HCT116 (cell line): Measurements from ENCODE around the gene GPBAR1. TPM values are rescaled to one million over a fixed set of nuclear protein-coding genes. Genes with fewer than 3 reads are reported as not detected.

Experiments used
- ATAC-seq: fragments of 200-7000 bp; cut with Tn5 transposase; 2 replicates; pipeline ENCODE4 v1.9.1; 2020; ENCODE audit warnings: mild to moderate bottlenecking, moderate library complexity
- BruUV-seq: library from RNA; stranded (reverse); fragments of 400-500 nt; replicated peaks from 2 replicates; lab custom pipeline; 2021; lab: Mats Ljungman, UMichigan
- CTCF ChIA-PET: fragments of 300-600 bp; sonication (Branson Sonifier 250); formaldehyde crosslinking; loops from one replicate; lab custom pipeline; 2021; ENCODE audit warnings: antibody characterized with exemption; lab: Charles Lee
- POLR2A ChIA-PET: fragments of 300-600, 350-600 bp; sonication (Branson Sonifier 250); formaldehyde crosslinking; loops from one replicate; lab custom pipeline; 2021; ENCODE audit warnings: antibody characterized with exemption; lab: Charles Lee
- RAD21 ChIA-PET, 2 experiments: fragments of 300-600 bp; sonication (Branson Sonifier 250); formaldehyde crosslinking; loops; one replicate each; lab custom pipeline; 2023; ENCODE audit warnings: low total read pairs in 2 of 2; ENCODE audit not compliant: uncharacterized antibody in 2 of 2, unreplicated experiment in 2 of 2, low non-redundant PET in 1 of 2; lab: Charles Lee
- DNase-seq: peaks from one replicate; pipeline ENCODE4 v3.0.0-alpha.2; 2010; ENCODE audit warnings: low read depth, low spot score
- H2AFZ ChIP-seq: fragments of 200-600 bp; shearing (Covaris generic), sonication (generic); 2 replicates; pipeline ENCODE4 v1.6.1; 2017; ENCODE audit warnings: low read depth, mixed run types, mixed read lengths, antibody characterized with exemption, low read length; ENCODE audit not compliant: poor library complexity, severe bottlenecking
- H3K27ac ChIP-seq: 2 replicates; pipeline ENCODE4 v1.5.1; 2012; ENCODE audit warnings: low read depth, low read length
- H3K27me3 ChIP-seq: fragments of 200-600 bp; sonication (generic); 2 replicates; pipeline ENCODE4 v1.6.1; 2016; ENCODE audit warnings: mixed run types, low read length, mixed read lengths; ENCODE audit not compliant: insufficient read depth
- H3K36me3 ChIP-seq, 2 experiments: fragments of 200-500 bp in 1 of 2; fragments of 200-600 bp in 1 of 2; sonication (Bioruptor generic) in 1 of 2; sonication (generic) in 1 of 2; 2 replicates each; pipeline versions ENCODE4 v1.5.1 to v1.6.1; 2014 to 2016; ENCODE audit warnings: low read length in 2 of 2, inconsistent platforms in 1 of 2, mixed read lengths in 1 of 2, mixed run types in 1 of 2; ENCODE audit not compliant: insufficient read depth in 2 of 2, control insufficient read depth in 1 of 2
- H3K4me1 ChIP-seq, 2 experiments: fragments of 200-600 bp in 1 of 2; sonication (generic) in 1 of 2; 2 replicates each; pipeline versions ENCODE4 v1.5.1 to v1.6.1; 2012 to 2017; ENCODE audit warnings: low read length in 2 of 2, inconsistent platforms in 1 of 2, mild to moderate bottlenecking in 1 of 2, mixed read lengths in 1 of 2, mixed run types in 1 of 2, moderate library complexity in 1 of 2; ENCODE audit not compliant: insufficient read depth in 2 of 2, control insufficient read depth in 1 of 2
- H3K4me2 ChIP-seq: fragments of 200-600 bp; sonication (generic); 2 replicates; pipeline ENCODE4 v1.6.1; 2017; ENCODE audit warnings: mixed run types, low read length, mixed read lengths
- H3K4me3 ChIP-seq, 2 experiments: fragments of 200-600 bp in 1 of 2; sonication (generic) in 1 of 2; replicated peaks in 1 of 2; 2 replicates each; pipeline ENCODE4 v1.5.1; 2011 to 2016; ENCODE audit warnings: low read length in 2 of 2, control low read depth in 1 of 2, low read depth in 1 of 2, mild to moderate bottlenecking in 1 of 2, mixed read lengths in 1 of 2, mixed run types in 1 of 2
- H3K79me2 ChIP-seq: fragments of 200-600 bp; sonication (generic); 2 replicates; pipeline ENCODE4 v1.6.1; 2017; ENCODE audit warnings: mild to moderate bottlenecking, mixed run types, low read length, moderate library complexity, mixed read lengths; ENCODE audit not compliant: insufficient read depth
- H3K9ac ChIP-seq: fragments of 200-600 bp; sonication (generic); 2 replicates; pipeline ENCODE4 v1.6.1; 2016; ENCODE audit warnings: low read length, mixed read lengths
- H3K9me2 ChIP-seq: fragments of 200-600 bp; sonication (generic), shearing (Covaris generic); 2 replicates; pipeline ENCODE4 v1.6.1; 2017; ENCODE audit warnings: mixed run types, mild to moderate bottlenecking, moderate library complexity; ENCODE audit not compliant: insufficient read depth
- H3K9me3 ChIP-seq, 2 experiments: fragments of 200-500 bp in 1 of 2; fragments of 200-600 bp in 1 of 2; sonication (Bioruptor generic) in 1 of 2; sonication (generic) in 1 of 2; 2 replicates each; pipeline ENCODE4 v1.6.1; 2014 to 2017; ENCODE audit warnings: low read length in 2 of 2, mixed read lengths in 2 of 2, inconsistent platforms in 1 of 2, low read depth in 1 of 2, mild to moderate bottlenecking in 1 of 2, mixed run types in 1 of 2, moderate library complexity in 1 of 2; ENCODE audit not compliant: control insufficient read depth in 1 of 2, insufficient read depth in 1 of 2
- H4K20me1 ChIP-seq: fragments of 200-600 bp; sonication (generic), shearing (Covaris generic); 2 replicates; pipeline ENCODE4 v1.6.1; 2017; ENCODE audit warnings: mixed run types, mild to moderate bottlenecking, moderate library complexity; ENCODE audit not compliant: insufficient read depth
- EZH2phosphoT487 ChIP-seq: fragments of 200-600 bp; IDR thresholded peaks from 2 replicates; pipeline ENCODE4 v1.6.1; 2018; ENCODE audit warnings: antibody characterized with exemption, borderline replicate concordance
- JUND ChIP-seq: IDR thresholded peaks from 2 replicates; pipeline ENCODE4 v1.6.1; 2012
- RAD21 ChIP-seq: IDR thresholded peaks from 2 replicates; pipeline ENCODE4 v1.6.1; 2012; ENCODE audit warnings: low read depth, mild to moderate bottlenecking
- SP1 ChIP-seq: IDR thresholded peaks from 2 replicates; pipeline ENCODE4 v1.6.1; 2012; ENCODE audit warnings: low read depth
- intact Hi-C: fragments of 100-400 bp; cut with micrococcal nuclease; formaldehyde crosslinking; loops from 2 replicates; pipeline ENCODE4 v1.10.0; 2022
- total RNA-seq: library from RNA; stranded (reverse); gene quantifications from one replicate; pipeline ENCODE4 v1.2.1, GENCODE V29; 2021; ENCODE audit not compliant: unreplicated experiment
- TF ChIP-seq, protein P1 (sequence below), 3 experiments: fragments of 200-600 bp in 1 of 3; sonication (generic) in 1 of 3; IDR thresholded peaks in 2 of 3; conservative IDR thresholded peaks in 1 of 3; 2 replicates each; pipeline ENCODE4 v1.5.1; 2012 to 2017; ENCODE audit warnings: low read depth in 2 of 3, low read length in 2 of 3, antibody characterized with exemption in 1 of 3, borderline replicate concordance in 1 of 3, control low read depth in 1 of 3, mild to moderate bottlenecking in 1 of 3, mixed read lengths in 1 of 3, mixed run types in 1 of 3, moderate library complexity in 1 of 3; ENCODE audit not compliant: insufficient read depth in 1 of 3

Gene GPBAR1
- total RNA-seq, 1 experiment from 2014 or later = 0.27 TPM

DNA sequence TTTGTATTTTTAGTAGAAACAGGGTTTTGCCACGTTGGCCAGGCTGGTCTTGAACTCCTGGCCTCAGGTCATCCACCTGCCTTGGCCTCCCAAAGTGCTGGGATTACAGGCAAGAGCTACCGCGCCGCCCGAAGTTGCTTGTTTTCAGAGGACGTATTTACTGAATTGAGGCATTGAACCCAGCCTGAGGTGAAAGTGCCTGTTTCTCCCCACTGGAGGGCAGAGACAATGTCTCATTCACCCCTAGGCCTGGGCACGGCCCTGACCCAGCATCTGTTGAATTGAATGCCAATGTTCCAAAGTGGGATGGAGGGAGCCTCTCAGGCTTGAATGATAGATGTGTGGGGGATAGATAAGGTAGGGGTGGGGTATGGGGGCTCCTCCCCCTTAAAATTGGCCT, 36.0 kb downstream of the GPBAR1 start:
- POLR2A ChIA-PET = no interaction called here
- no peak for ATAC-seq
- H3K4me2 ChIP-seq = peak overlapping the region; percentile 51

DNA sequence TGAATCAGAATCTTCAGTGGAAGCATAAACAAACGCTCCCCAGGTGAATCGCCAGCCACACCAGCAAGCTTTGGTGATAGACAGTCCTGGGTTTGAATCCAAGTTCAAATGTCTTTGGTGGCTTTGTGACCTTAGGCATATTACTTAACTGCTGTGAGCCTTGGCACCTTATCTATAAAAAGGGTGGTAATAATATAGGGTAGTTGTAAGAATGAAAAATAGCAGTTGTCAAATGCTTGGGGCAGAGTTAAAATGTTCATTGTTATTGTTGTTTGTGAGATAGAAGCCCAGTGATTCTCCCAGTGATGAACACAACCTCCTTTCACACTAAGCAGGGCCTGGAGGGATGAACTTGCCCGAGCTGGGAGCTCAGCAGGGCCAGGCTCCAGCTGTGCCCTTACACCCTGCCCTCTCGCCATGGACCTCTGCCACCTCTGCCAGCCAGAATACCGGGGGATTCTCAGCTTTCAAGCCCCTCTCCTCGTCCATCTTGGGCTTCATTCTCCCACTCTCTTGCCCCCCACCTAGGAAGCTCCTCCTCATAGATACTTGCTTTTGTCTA, 37.6 kb downstream of the GPBAR1 start:
- DNase-seq (no peak), ATAC-seq (no peak)
- Histone ChIP-seq H3K9me2 (no peaks in the 10 kb centered on the region), H3K4me3 (no peak overlapping the region), H3K27ac (peak overlapping the region; percentile 59), H3K4me1 (peaks cover 30 to 58% of the 10 kb centered on the region in 2 experiments), H3K36me3 (no peaks in the 10 kb centered on the region), H3K79me2 (no peaks in the 10 kb centered on the region), H2AFZ (peak overlapping the region; percentile 34), H3K27me3 (no peaks in the 10 kb centered on the region)
- CTCF ChIA-PET = interaction anchor here (1.5 to 2.1 kb wide), 3 partner anchors 11 to 96 kb away, joined by 4 to 6 read pairs (median 6); partner anchors contain the start of gene CATIP
- intact Hi-C loops = no loop called here
- TF ChIP-seq EZH2phosphoT487 = no peak
- no peak for TF ChIP-seq JUND
- no peak for TF ChIP-seq SP1
- TF ChIP-seq, all 23 proteins: peak for 0
- no peaks in the 10 kb centered on the region for H3K9me3 ChIP-seq
- H3K4me2 ChIP-seq = peak overlapping the region; percentile 51
- no peaks in the 10 kb centered on the region for H4K20me1 ChIP-seq
- ChIA-PET POLR2A (interaction anchor here (1.1 to 2.4 kb wide), 2 partner anchors 11 to 58 kb away, joined by 3 to 7 read pairs; partner anchors contain the start of gene CATIP), RAD21 (no interaction called here)
- BruUV-seq = no TSS peak
- peak overlapping the region; percentile 12; the same call in 1 of the 2 replicates for H3K9ac ChIP-seq

More for the DNA sequence above, 36.0 kb downstream of the GPBAR1 start:
- Histone ChIP-seq H3K36me3 (no peaks in the 10 kb centered on the region), H2AFZ (no peak overlapping the region), H3K27me3 (no peaks in the 10 kb centered on the region), H3K4me1 (peaks cover 39 to 68% of the 10 kb centered on the region in 2 experiments), H3K79me2 (peaks cover 4% of the 10 kb centered on the region), H3K9ac (peak overlapping the region; percentile 25), H3K27ac (peak overlapping the region; percentile 59; the same call in 1 of the 2 replicates), H4K20me1 (no peaks in the 10 kb centered on the region), H3K9me2 (no peaks in the 10 kb centered on the region), H3K4me3 (no peak overlapping the region), H3K9me3 (no peaks in the 10 kb centered on the region)
- BruUV-seq = no TSS peak
- TF ChIP-seq, protein P1, sequence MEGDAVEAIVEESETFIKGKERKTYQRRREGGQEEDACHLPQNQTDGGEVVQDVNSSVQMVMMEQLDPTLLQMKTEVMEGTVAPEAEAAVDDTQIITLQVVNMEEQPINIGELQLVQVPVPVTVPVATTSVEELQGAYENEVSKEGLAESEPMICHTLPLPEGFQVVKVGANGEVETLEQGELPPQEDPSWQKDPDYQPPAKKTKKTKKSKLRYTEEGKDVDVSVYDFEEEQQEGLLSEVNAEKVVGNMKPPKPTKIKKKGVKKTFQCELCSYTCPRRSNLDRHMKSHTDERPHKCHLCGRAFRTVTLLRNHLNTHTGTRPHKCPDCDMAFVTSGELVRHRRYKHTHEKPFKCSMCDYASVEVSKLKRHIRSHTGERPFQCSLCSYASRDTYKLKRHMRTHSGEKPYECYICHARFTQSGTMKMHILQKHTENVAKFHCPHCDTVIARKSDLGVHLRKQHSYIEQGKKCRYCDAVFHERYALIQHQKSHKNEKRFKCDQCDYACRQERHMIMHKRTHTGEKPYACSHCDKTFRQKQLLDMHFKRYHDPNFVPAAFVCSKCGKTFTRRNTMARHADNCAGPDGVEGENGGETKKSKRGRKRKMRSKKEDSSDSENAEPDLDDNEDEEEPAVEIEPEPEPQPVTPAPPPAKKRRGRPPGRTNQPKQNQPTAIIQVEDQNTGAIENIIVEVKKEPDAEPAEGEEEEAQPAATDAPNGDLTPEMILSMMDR (IDR thresholded peaks at IDR 0.05 in 2 of 3, conservative IDR thresholded peaks at IDR 0.05 in 1 of 3; ENCODE audit: borderline replicate concordance in 1 of 3, insufficient read depth in 1 of 3, low read depth in 2 of 3, low read length in 2 of 3) = no peak
- TF ChIP-seq RAD21 = 0 out of 2 replicates have a peak, but pooled peaks have one; percentile 18
- ChIA-PET RAD21 (interaction anchor here in 1 of 2 experiments (0.7 kb wide), 1 partner anchor 60 kb away, joined by 5 read pairs; the partner anchor contains the start of gene CATIP), CTCF (no interaction called here)
- intact Hi-C loops = no loop called here
- no peak for DNase-seq
